OCI-LY1 (cell line): ENCODE data around the gene FBXL19.

Source experiments
- H2AFZ ChIP-seq: fragments of 200-600 bp; sonication (generic), shearing (Covaris generic); 2 replicates; pipeline ENCODE4 v1.6.0; 2014; ENCODE audit warnings: antibody characterized with exemption, mild to moderate bottlenecking, low read length
- H3F3A ChIP-seq: fragments of 200-600 bp; sonication (generic), shearing (Covaris generic); 2 replicates; pipeline ENCODE4 v1.6.0; 2014; ENCODE audit warnings: mild to moderate bottlenecking, antibody characterized with exemption, low read length, moderate library complexity; ENCODE audit not compliant: insufficient read depth
- H3K27ac ChIP-seq: fragments of 200-600 bp; sonication (generic); 2 replicates; pipeline ENCODE4 v1.5.1; 2014; ENCODE audit warnings: low read length, mixed run types, mild to moderate bottlenecking, low read depth; ENCODE audit not compliant: poor library complexity, severe bottlenecking
- H3K27me3 ChIP-seq: fragments of 200-600 bp; sonication (generic); 2 replicates; pipeline ENCODE4 v1.6.0; 2014; ENCODE audit warnings: antibody characterized with exemption, mild to moderate bottlenecking, low read length, moderate library complexity; ENCODE audit not compliant: insufficient read depth
- H3K36me3 ChIP-seq: fragments of 200-600 bp; sonication (generic); 2 replicates; pipeline ENCODE4 v1.6.1; 2014; ENCODE audit warnings: mild to moderate bottlenecking, antibody characterized with exemption, low read length, moderate library complexity, mixed read lengths; ENCODE audit not compliant: insufficient read depth
- H3K4me1 ChIP-seq: fragments of 200-600 bp; sonication (generic); 2 replicates; pipeline ENCODE4 v1.5.1; 2014; ENCODE audit warnings: mild to moderate bottlenecking, low read length, moderate library complexity; ENCODE audit not compliant: insufficient read depth, severe bottlenecking
- H3K4me2 ChIP-seq: fragments of 200-600 bp; sonication (generic), shearing (Covaris generic); 2 replicates; pipeline ENCODE4 v1.6.1; 2014; ENCODE audit warnings: low read length
- H3K4me3 ChIP-seq: fragments of 200-600 bp; sonication (generic); 2 replicates; pipeline ENCODE4 v1.5.1; 2014; ENCODE audit warnings: low read length, low read depth, mild to moderate bottlenecking, mixed read lengths; ENCODE audit not compliant: poor library complexity, severe bottlenecking
- H3K79me2 ChIP-seq: fragments of 200-600 bp; shearing (Covaris generic); 2 replicates; pipeline ENCODE4 v1.6.1; 2016; ENCODE audit warnings: mixed run types, low read length, mixed read lengths; ENCODE audit not compliant: insufficient read depth
- H3K9ac ChIP-seq: fragments of 200-600 bp; sonication (generic), shearing (Covaris generic); 2 replicates; pipeline ENCODE4 v1.6.1; 2014; ENCODE audit warnings: mild to moderate bottlenecking, low read length, mixed read lengths
- H3K9me2 ChIP-seq: fragments of 200-600 bp; sonication (generic), shearing (Covaris generic); 2 replicates; pipeline ENCODE4 v1.6.1; 2014; ENCODE audit warnings: low read depth, mild to moderate bottlenecking, low read length, mixed read lengths
- H3K9me3 ChIP-seq: fragments of 200-600 bp; shearing (Covaris generic); 2 replicates; pipeline ENCODE4 v1.6.1; 2014; ENCODE audit warnings: low read length, mixed read lengths
- H4K20me1 ChIP-seq: fragments of 200-600 bp; sonication (generic), shearing (Covaris generic); 2 replicates; pipeline ENCODE4 v1.6.0; 2016; ENCODE audit warnings: mild to moderate bottlenecking, low read length; ENCODE audit not compliant: insufficient read depth
- EZH2 ChIP-seq: fragments of 200-600 bp; sonication (generic), shearing (Covaris generic); IDR thresholded peaks from 2 replicates; pipeline ENCODE4 v1.8.0; 2017; ENCODE audit warnings: borderline replicate concordance, mixed run types, mild to moderate bottlenecking, antibody characterized with exemption, low read length, moderate library complexity, mixed read lengths
- TF ChIP-seq, protein P1 (sequence below): fragments of 200-600 bp; sonication (generic), shearing (Covaris generic); IDR thresholded peaks from 2 replicates; pipeline ENCODE4 v1.5.1; 2017; ENCODE audit warnings: mild to moderate bottlenecking, antibody characterized with exemption, low read length, moderate library complexity, mixed read lengths

Gene FBXL19

GRCh38 chr16:30997725-30998711 lies 74.6 kb downstream of the FBXL19 start:
- Histone ChIP-seq H3F3A (no peaks in the 10 kb centered on the region), H2AFZ (no peak overlapping the region), H3K79me2 (no peaks in the 10 kb centered on the region), H3K4me1 (peaks cover 17% of the 10 kb centered on the region), H3K4me3 (peak overlapping the region; percentile 69), H3K36me3 (no peaks in the 10 kb centered on the region), H3K27ac (no peak overlapping the region), H4K20me1 (no peaks in the 10 kb centered on the region), H3K9ac (no peak overlapping the region; the same call in 1 of the 2 replicates), H3K9me3 (no peaks in the 10 kb centered on the region), H3K9me2 (no peaks in the 10 kb centered on the region), H3K27me3 (no peaks in the 10 kb centered on the region), H3K4me2 (peak overlapping the region; percentile 69)
- TF ChIP-seq EZH2: no peak
- TF ChIP-seq, protein P1, sequence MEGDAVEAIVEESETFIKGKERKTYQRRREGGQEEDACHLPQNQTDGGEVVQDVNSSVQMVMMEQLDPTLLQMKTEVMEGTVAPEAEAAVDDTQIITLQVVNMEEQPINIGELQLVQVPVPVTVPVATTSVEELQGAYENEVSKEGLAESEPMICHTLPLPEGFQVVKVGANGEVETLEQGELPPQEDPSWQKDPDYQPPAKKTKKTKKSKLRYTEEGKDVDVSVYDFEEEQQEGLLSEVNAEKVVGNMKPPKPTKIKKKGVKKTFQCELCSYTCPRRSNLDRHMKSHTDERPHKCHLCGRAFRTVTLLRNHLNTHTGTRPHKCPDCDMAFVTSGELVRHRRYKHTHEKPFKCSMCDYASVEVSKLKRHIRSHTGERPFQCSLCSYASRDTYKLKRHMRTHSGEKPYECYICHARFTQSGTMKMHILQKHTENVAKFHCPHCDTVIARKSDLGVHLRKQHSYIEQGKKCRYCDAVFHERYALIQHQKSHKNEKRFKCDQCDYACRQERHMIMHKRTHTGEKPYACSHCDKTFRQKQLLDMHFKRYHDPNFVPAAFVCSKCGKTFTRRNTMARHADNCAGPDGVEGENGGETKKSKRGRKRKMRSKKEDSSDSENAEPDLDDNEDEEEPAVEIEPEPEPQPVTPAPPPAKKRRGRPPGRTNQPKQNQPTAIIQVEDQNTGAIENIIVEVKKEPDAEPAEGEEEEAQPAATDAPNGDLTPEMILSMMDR: no peak
